Ramos (cell line): ENCODE data around the gene TULP1.

ENCODE experiments used
- in situ Hi-C: fragments of 300-500 bp; cut with MboI; formaldehyde crosslinking; loops from one replicate; pipeline ENCODE4 v1.14.3; 2022; ENCODE audit warnings: low sequenced_read_pairs; ENCODE audit not compliant: unreplicated experiment

TULP1 gene

GRCh38 chr6:35499372-35499771, 13.3 kb downstream of the TULP1 start:
- in situ Hi-C loops, result no loop called here

- in situ Hi-C loops, result no loop called here
Observed at GRCh38 chr6:35498422-35499067, 14.2 kb downstream of the TULP1 start.

GRCh38 chr6:35497571-35498421, 14.9 kb downstream of the TULP1 start:
- in situ Hi-C loops, result no loop called here

GRCh38 chr6:35496841-35497570, 15.7 kb downstream of the TULP1 start, which contains the start of gene TEAD3:
Gene TEAD3 (minus strand): TSS chr6:35497079.
- in situ Hi-C loops, result no loop called here

GRCh38 chr6:35496036-35496840, 16.5 kb downstream of the TULP1 start:
- in situ Hi-C loops, result no loop called here

GRCh38 chr6:35495258-35496035, 17.2 kb downstream of the TULP1 start:
- in situ Hi-C loops, result no loop called here

GRCh38 chr6:35494161-35494563, 18.5 kb downstream of the TULP1 start:
- in situ Hi-C loops, result no loop called here

GRCh38 chr6:35493307-35493983, 19.3 kb downstream of the TULP1 start:
- in situ Hi-C loops, result no loop called here

GRCh38 chr6:35492974-35493284, 19.8 kb downstream of the TULP1 start:
- in situ Hi-C loops, result no loop called here

- in situ Hi-C loops, result no loop called here
Observed at GRCh38 chr6:35492258-35492973, 20.3 kb downstream of the TULP1 start.

GRCh38 chr6:35491558-35492257, 21.0 kb downstream of the TULP1 start:
- in situ Hi-C loops, result no loop called here

GRCh38 chr6:35490821-35491557, 21.7 kb downstream of the TULP1 start:
- in situ Hi-C loops, result no loop called here

- in situ Hi-C loops, result no loop called here
Observed at GRCh38 chr6:35489995-35490791, 22.5 kb downstream of the TULP1 start.

GRCh38 chr6:35489066-35489465, 23.6 kb downstream of the TULP1 start:
- in situ Hi-C loops, result no loop called here

- in situ Hi-C loops, result no loop called here
Observed at GRCh38 chr6:35488517-35488862, 24.2 kb downstream of the TULP1 start.

GRCh38 chr6:35487658-35488516, 24.8 kb downstream of the TULP1 start:
- in situ Hi-C loops, result no loop called here
